ENCODE data around the gene UBTD2.

DNA sequence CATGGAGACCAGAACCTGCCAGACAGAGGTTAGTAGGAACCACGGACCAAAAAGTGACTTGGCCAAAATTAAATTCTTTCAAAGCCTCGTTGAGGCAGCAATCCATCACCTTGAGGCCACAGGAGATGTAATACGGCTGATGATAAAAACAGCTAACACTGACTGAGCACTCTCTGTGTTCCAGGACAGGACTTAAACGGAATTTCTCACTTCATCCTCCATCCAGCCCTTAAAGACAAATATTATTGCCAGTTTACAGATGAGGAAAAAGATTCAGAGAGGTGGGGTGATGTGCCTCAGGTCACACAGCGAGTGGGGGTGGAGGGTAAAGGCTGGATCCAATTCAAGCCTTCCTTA is 120.6 kb downstream of the UBTD2 start:
- TF ChIP-seq POLR2A (IDR thresholded peaks at IDR 0.05) = no peak
- TF ChIP-seq, protein P1, sequence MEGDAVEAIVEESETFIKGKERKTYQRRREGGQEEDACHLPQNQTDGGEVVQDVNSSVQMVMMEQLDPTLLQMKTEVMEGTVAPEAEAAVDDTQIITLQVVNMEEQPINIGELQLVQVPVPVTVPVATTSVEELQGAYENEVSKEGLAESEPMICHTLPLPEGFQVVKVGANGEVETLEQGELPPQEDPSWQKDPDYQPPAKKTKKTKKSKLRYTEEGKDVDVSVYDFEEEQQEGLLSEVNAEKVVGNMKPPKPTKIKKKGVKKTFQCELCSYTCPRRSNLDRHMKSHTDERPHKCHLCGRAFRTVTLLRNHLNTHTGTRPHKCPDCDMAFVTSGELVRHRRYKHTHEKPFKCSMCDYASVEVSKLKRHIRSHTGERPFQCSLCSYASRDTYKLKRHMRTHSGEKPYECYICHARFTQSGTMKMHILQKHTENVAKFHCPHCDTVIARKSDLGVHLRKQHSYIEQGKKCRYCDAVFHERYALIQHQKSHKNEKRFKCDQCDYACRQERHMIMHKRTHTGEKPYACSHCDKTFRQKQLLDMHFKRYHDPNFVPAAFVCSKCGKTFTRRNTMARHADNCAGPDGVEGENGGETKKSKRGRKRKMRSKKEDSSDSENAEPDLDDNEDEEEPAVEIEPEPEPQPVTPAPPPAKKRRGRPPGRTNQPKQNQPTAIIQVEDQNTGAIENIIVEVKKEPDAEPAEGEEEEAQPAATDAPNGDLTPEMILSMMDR (IDR thresholded peaks at IDR 0.05) = no peak

Measured in heart left ventricle (tissue), 13 donors.